H1 (cell line): ENCODE data around the gene PCDHB10. TPM values are rescaled to one million over a fixed set of nuclear protein-coding genes. Genes with fewer than 3 reads are reported as not detected.
"Not testable (repeated sequence)": the region's sequence is repeated elsewhere in the genome, so short reads cannot be mapped to it uniquely, and the experiment has no call there.

Experiments used
- CTCF ChIA-PET: fragments of 300-600 bp; sonication (Branson Sonifier 250); formaldehyde crosslinking; loops from one replicate; lab custom pipeline; 2021; ENCODE audit not compliant: partially characterized antibody; lab: Charles Lee
- POLR2A ChIA-PET: fragments of 300-600 bp; sonication (Branson Sonifier 250); formaldehyde crosslinking; loops from one replicate; lab custom pipeline; 2021; ENCODE audit warnings: inconsistent platforms; ENCODE audit not compliant: partially characterized antibody; lab: Charles Lee
- DNase-seq, 2 experiments: peaks; one replicate each; pipeline versions ENCODE4 v3.0.0 to v3.0.0-alpha.2; 2010 to 2022; ENCODE audit warnings: low spot score in 2 of 2, low read depth in 1 of 2, mixed read lengths in 1 of 2
- FAIRE-seq: peaks from 2 replicates; lab custom pipeline; 2011; peaks lifted over from hg19 to GRCh38; lab: Jason Lieb, UNC
- H2AFZ ChIP-seq: 2 replicates; pipeline ENCODE4 v1.8.1; 2012; ENCODE audit warnings: low read length, inconsistent platforms
- H2AK5ac ChIP-seq: 2 replicates; pipeline ENCODE4 v1.6.1; 2013; ENCODE audit warnings: low read depth, low read length
- H2BK120ac ChIP-seq: replicated peaks from 2 replicates; pipeline ENCODE3; 2013; ENCODE audit warnings: low read depth, low read length, inconsistent platforms
- H2BK12ac ChIP-seq: 2 replicates; pipeline ENCODE4 v1.6.1; 2013; ENCODE audit warnings: low read depth, low read length
- H2BK15ac ChIP-seq: 2 replicates; pipeline ENCODE4 v1.6.1; 2013; ENCODE audit warnings: low read length
- H2BK20ac ChIP-seq: 2 replicates; pipeline ENCODE4 v1.6.1; 2013; ENCODE audit warnings: low read length
- H2BK5ac ChIP-seq: 2 replicates; pipeline ENCODE4 v1.6.1; 2013; ENCODE audit warnings: low read depth, low read length
- H3K14ac ChIP-seq: 2 replicates; pipeline ENCODE4 v1.6.1; 2013; ENCODE audit warnings: inconsistent platforms; ENCODE audit not compliant: insufficient read length
- H3K18ac ChIP-seq: 2 replicates; pipeline ENCODE4 v1.6.1; 2013; ENCODE audit warnings: low read length; ENCODE audit errors: extremely low read depth
- H3K23ac ChIP-seq: 2 replicates; pipeline ENCODE4 v1.6.1; 2013; ENCODE audit warnings: inconsistent platforms; ENCODE audit not compliant: insufficient read length
- H3K23me2 ChIP-seq: 2 replicates; pipeline ENCODE4 v1.6.1; 2013; ENCODE audit warnings: low read depth, low read length
- H3K27ac ChIP-seq: 2 replicates; pipeline ENCODE4 v1.6.1; 2011; ENCODE audit warnings: low read depth, low read length, inconsistent platforms
- H3K27me3 ChIP-seq, 4 experiments: replicated peaks in 1 of 4; 1 replicate in 1 of 4; 2 replicates in 3 of 4; pipeline versions ENCODE4 v1.6.1 to v1.8.1; 2011 to 2013; ENCODE audit warnings: low read length in 3 of 4, mild to moderate bottlenecking in 3 of 4, inconsistent platforms in 2 of 4, mixed read lengths in 2 of 4, moderate library complexity in 1 of 4; ENCODE audit not compliant: control insufficient read depth in 3 of 4, insufficient read depth in 3 of 4; ENCODE audit errors: extremely low read depth in 1 of 4
- H3K36me3 ChIP-seq, 4 experiments: 2 replicates each; pipeline versions ENCODE4 v1.6.1 to v1.8.1; 2011 to 2013; ENCODE audit warnings: mild to moderate bottlenecking in 4 of 4, low read length in 3 of 4, moderate library complexity in 2 of 4, control low read depth in 1 of 4, inconsistent platforms in 1 of 4; ENCODE audit not compliant: insufficient read depth in 4 of 4, control insufficient read depth in 2 of 4
- H3K4ac ChIP-seq: replicated peaks from 2 replicates; pipeline ENCODE3; 2013; ENCODE audit warnings: low read length, low read depth, mixed read lengths, inconsistent platforms; ENCODE audit not compliant: insufficient read length
- H3K4me1 ChIP-seq, 4 experiments: replicated peaks in 1 of 4; 1 replicate in 1 of 4; 2 replicates in 3 of 4; pipeline versions ENCODE4 v1.6.1 to v1.8.1; 2011 to 2013; ENCODE audit warnings: low read length in 3 of 4, inconsistent platforms in 2 of 4, mixed read lengths in 1 of 4; ENCODE audit not compliant: insufficient read depth in 4 of 4, control insufficient read depth in 3 of 4
- H3K4me2 ChIP-seq, 2 experiments: 2 replicates each; pipeline versions ENCODE4 v1.6.1 to v1.8.1; 2011 to 2013; ENCODE audit warnings: low read depth in 2 of 2, low read length in 2 of 2, control low read depth in 1 of 2, inconsistent platforms in 1 of 2, mild to moderate bottlenecking in 1 of 2; ENCODE audit not compliant: insufficient read depth in 1 of 2
- H3K4me3 ChIP-seq, 4 experiments: fragments of 200-600, 300-600 bp in 1 of 4; sonication (generic), shearing (Covaris generic), sonication (Bioruptor Twin) in 1 of 4; 2 replicates each; pipeline versions ENCODE4 v1.5.1 to v1.8.1; 2011 to 2016; ENCODE audit warnings: low read length in 4 of 4, low read depth in 3 of 4, control low read depth in 2 of 4, inconsistent platforms in 2 of 4, mild to moderate bottlenecking in 2 of 4, mixed read lengths in 1 of 4, moderate library complexity in 1 of 4; ENCODE audit not compliant: insufficient read depth in 2 of 4; ENCODE audit errors: extremely low read depth in 1 of 4
- H3K56ac ChIP-seq: replicated peaks from 2 replicates; pipeline ENCODE3; 2013; ENCODE audit warnings: low read depth, mild to moderate bottlenecking, mixed read lengths, low read length, inconsistent platforms; ENCODE audit not compliant: insufficient read length
- H3K79me1 ChIP-seq: 2 replicates; pipeline ENCODE4 v1.6.1; 2013; ENCODE audit warnings: low read depth, low read length, control low read depth
- H3K79me2 ChIP-seq, 2 experiments: 2 replicates each; pipeline versions ENCODE4 v1.6.1 to v1.8.1; 2012 to 2013; ENCODE audit warnings: low read length in 2 of 2, mild to moderate bottlenecking in 2 of 2, inconsistent platforms in 1 of 2; ENCODE audit not compliant: insufficient read depth in 2 of 2, control insufficient read depth in 1 of 2
- H3K9ac ChIP-seq, 4 experiments: replicated peaks in 1 of 4; 1 replicate in 1 of 4; 2 replicates in 3 of 4; pipeline versions ENCODE4 v1.6.1 to v1.8.1; 2011 to 2013; ENCODE audit warnings: low read depth in 3 of 4, low read length in 3 of 4, control low read depth in 2 of 4, mild to moderate bottlenecking in 2 of 4, moderate library complexity in 2 of 4, inconsistent platforms in 1 of 4; ENCODE audit errors: extremely low read depth in 1 of 4
- H3K9me3 ChIP-seq, 2 experiments: 2 replicates each; pipeline versions ENCODE4 v1.6.1 to v1.8.1; 2012 to 2013; ENCODE audit warnings: mild to moderate bottlenecking in 2 of 2, moderate library complexity in 2 of 2, control low read depth in 1 of 2, inconsistent platforms in 1 of 2, low read depth in 1 of 2, low read length in 1 of 2, mixed read lengths in 1 of 2; ENCODE audit not compliant: insufficient read depth in 2 of 2
- H4K20me1 ChIP-seq, 2 experiments: replicated peaks in 1 of 2; 2 replicates each; pipeline versions ENCODE3 to v1.8.1; 2011 to 2013; ENCODE audit warnings: inconsistent platforms in 2 of 2, low read length in 2 of 2, mild to moderate bottlenecking in 1 of 2; ENCODE audit not compliant: insufficient read depth in 2 of 2, control insufficient read depth in 1 of 2
- H4K5ac ChIP-seq: 2 replicates; pipeline ENCODE4 v1.6.1; 2013; ENCODE audit warnings: low read length, low read depth, mixed read lengths, inconsistent platforms; ENCODE audit not compliant: insufficient read length
- H4K8ac ChIP-seq: 2 replicates; pipeline ENCODE4 v1.8.0; 2013; ENCODE audit warnings: mild to moderate bottlenecking, moderate library complexity, low read length, inconsistent platforms; ENCODE audit not compliant: insufficient read depth; ENCODE audit errors: extremely low read depth
- H4K91ac ChIP-seq: replicated peaks from 2 replicates; pipeline ENCODE3; 2013; ENCODE audit warnings: low read length, mixed read lengths, inconsistent platforms; ENCODE audit not compliant: insufficient read length
- WGBS, 2 experiments: shearing (Covaris generic) in 1 of 2; methylation state at CpG; one replicate each; pipeline versions ENCODE4 v1.1.6 to v1.1.7; 2013 to 2015; ENCODE audit warnings: low lambda C conversion rate in 2 of 2, mixed read lengths in 2 of 2, inconsistent platforms in 1 of 2, low coverage in 1 of 2, missing lambda C conversion rate in 1 of 2; ENCODE audit not compliant: insufficient replicate concordance in 2 of 2, insufficient coverage in 1 of 2, insufficient read length in 1 of 2; ENCODE audit errors: extremely low coverage in 1 of 2, missing lambda C conversion rate in 1 of 2; 5-methylcytosine and 5-hydroxymethylcytosine counted together
- polyA plus RNA-seq, 7 experiments: library from polyadenylated mRNA; depleted of rRNA in 3 of 7; stranded (reverse) in 5 of 7; unstranded in 2 of 7; fragments of >200 nt in 5 of 7; fragments of 200-250 nt in 2 of 7; gene quantifications; 1 replicate in 5 of 7; 2 replicates in 1 of 7; 4 replicates in 1 of 7; pipeline versions ENCODE4 v1.2.1 to v1.2.3, GENCODE V29; 2011 to 2013; ENCODE audit warnings: missing spikeins in 2 of 7, mixed read lengths in 2 of 7
- total RNA-seq: library from RNA; stranded (reverse); fragmentation: NEBNext Ultra II Directional; extraction: Animal tissue kit (Norgen Biotek cat#: 25700); gene quantifications from 2 replicates; pipeline ENCODE4 v1.2.1, GENCODE V29; 2021

The PCDHB10 gene
- total and polyA plus RNA-seq, 2 of the 8 experiments (the other 6 are each of a cell fraction or from before 2014, with no cell fraction given), result 1.3 to 1.8 TPM

DNA sequence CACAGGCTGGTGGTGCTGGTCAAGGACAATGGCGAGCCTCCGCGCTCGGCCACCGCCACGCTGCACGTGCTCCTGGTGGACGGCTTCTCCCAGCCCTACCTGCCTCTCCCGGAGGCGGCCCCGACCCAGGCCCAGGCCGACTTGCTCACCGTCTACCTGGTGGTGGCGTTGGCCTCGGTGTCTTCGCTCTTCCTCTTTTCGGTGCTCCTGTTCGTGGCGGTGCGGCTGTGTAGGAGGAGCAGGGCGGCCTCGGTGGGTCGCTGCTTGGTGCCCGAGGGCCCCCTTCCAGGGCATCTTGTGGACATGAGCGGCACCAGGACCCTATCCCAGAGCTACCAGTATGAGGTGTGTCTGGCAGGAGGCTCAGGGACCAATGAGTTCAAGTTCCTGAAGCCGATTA, 23.9 kb downstream of the PCDHB10 start:
- H3K4me1 ChIP-seq, H4K5ac ChIP-seq, H3K4ac ChIP-seq, H3K79me2 ChIP-seq, H2BK20ac ChIP-seq, H3K14ac ChIP-seq, H3K56ac ChIP-seq, H2BK120ac ChIP-seq, H3K79me1 ChIP-seq, POLR2A ChIA-PET, H2BK15ac ChIP-seq, H3K27ac ChIP-seq, FAIRE-seq, H3K36me3 ChIP-seq, H3K27me3 ChIP-seq, H2BK12ac ChIP-seq, H4K20me1 ChIP-seq, H3K4me2 ChIP-seq, H2BK5ac ChIP-seq, H3K9ac ChIP-seq, H3K23ac ChIP-seq, H3K18ac ChIP-seq, H3K23me2 ChIP-seq, H3K4me3 ChIP-seq, H2AK5ac ChIP-seq, H2AFZ ChIP-seq, H4K8ac ChIP-seq, DNase-seq, H4K91ac ChIP-seq: not testable (repeated sequence)
- peaks cover 7 to 16% of the 10 kb centered on the region in 2 experiments; a peak in 3 of 4 replicates for H3K9me3 ChIP-seq
- CTCF ChIA-PET, result interaction anchor here (1.1 to 2.8 kb wide), 5 partner anchors 13 to 298 kb away, joined by 3 to 13 read pairs (median 3); partner anchors contain the start of genes PCDHB11, PCDHB15 and PCDHGB1
- 90% methylated on average over 11 of the region's 26 CpGs; no CpG with 5 or more reads in 1 of the 2 experiments for WGBS, 2 experiments
